Lower leg skin (tissue), 4 donors: ENCODE data around the gene APOA1. TPM values are rescaled to one million over a fixed set of nuclear protein-coding genes. Genes with fewer than 3 reads are reported as not detected.

ENCODE experiments used
- DNase-seq, 2 donors: peaks; one replicate each; pipeline ENCODE4 v3.0.0-alpha.2; 2019; ENCODE audit warnings: low spot score in 2 of 2
- H3K4me3 ChIP-seq: fragments of 200-600 bp; sonication (generic); 2 replicates; pipeline ENCODE4 v1.5.1; 2017; ENCODE audit warnings: mild to moderate bottlenecking, low read depth; ENCODE audit not compliant: poor library complexity, severe bottlenecking
- CTCF ChIP-seq, 3 donors: fragments of 450-650 bp; IDR thresholded peaks; one replicate each; pipeline ENCODE4 v1.5.1; 2016; ENCODE audit warnings: antibody characterized with exemption in 3 of 3, mild to moderate bottlenecking in 3 of 3, moderate library complexity in 2 of 3
- POLR2A ChIP-seq, 2 donors: fragments of 450-650 bp; IDR thresholded peaks; one replicate each; pipeline ENCODE4 v1.6.1; 2016 to 2017; ENCODE audit warnings: antibody characterized with exemption in 2 of 2, mild to moderate bottlenecking in 1 of 2, moderate library complexity in 1 of 2
- WGBS, 2 donors: methylation state at CpG; one replicate each; pipeline ENCODE4 v1.1.5; 2018; 5-methylcytosine and 5-hydroxymethylcytosine counted together
- intact Hi-C: fragments of 100-400 bp; cut with DNase I; formaldehyde crosslinking; loops from one replicate; pipeline ENCODE4 v1.15.0; 2023; ENCODE audit warnings: low total_unique reads
- total RNA-seq, 4 donors: library from RNA; depleted of rRNA; stranded (reverse); fragments of >200 nt; gene quantifications; one replicate each; pipeline ENCODE4 v1.1.0, GENCODE V29; 2016

APOA1 gene
- total RNA-seq, 4 donors from 2014 or later, result 1.6 to 1.7 TPM; not detected in 2

GRCh38 chr11:116827461-116827860 is 10.0 kb downstream of the APOA1 start:
- intact Hi-C loops, result no loop called here
- TF ChIP-seq CTCF (IDR thresholded peaks at IDR 0.05) (no peak), POLR2A (IDR thresholded peaks at IDR 0.05) (no peak)

GRCh38 chr11:116826751-116827431 is 10.5 kb downstream of the APOA1 start:
- H3K4me3 ChIP-seq, result no peak overlapping the region
- TF ChIP-seq POLR2A (IDR thresholded peaks at IDR 0.05), result no peak
- TF ChIP-seq CTCF (IDR thresholded peaks at IDR 0.05), result no peak
- WGBS, 2 donors, result 73% methylated on average over 8 to 9 of the region's 9 CpGs
- intact Hi-C loops, result no loop called here
- DNase-seq, result no peak

More at GRCh38 chr11:116827461-116827860, 10.0 kb downstream of the APOA1 start:
- WGBS, 2 donors, result 86 to 97% methylated on average over 1 to 6 of the region's 6 CpGs
- H3K4me3 ChIP-seq, result no peak overlapping the region
- no peak for DNase-seq

- intact Hi-C loops, result no loop called here
- no peak overlapping the region for H3K4me3 ChIP-seq
- no peak for TF ChIP-seq POLR2A (IDR thresholded peaks at IDR 0.05)
- no peak for DNase-seq
- 79 to 89% methylated on average over 16 to 20 of the region's 22 CpGs for WGBS, 2 donors
Observed at GRCh38 chr11:116825854-116826750, 11.3 kb downstream of the APOA1 start.

GRCh38 chr11:116825434-116825833 is 12.0 kb downstream of the APOA1 start:
- intact Hi-C loops, result no loop called here
- 66 to 76% methylated on average over 5 of the region's 5 CpGs for WGBS, 2 donors
- no peak overlapping the region for H3K4me3 ChIP-seq
- DNase-seq, result no peak
- no peak for TF ChIP-seq CTCF (IDR thresholded peaks at IDR 0.05)
- TF ChIP-seq POLR2A (IDR thresholded peaks at IDR 0.05), result no peak

GRCh38 chr11:116823031-116823843 is 14.2 kb downstream of the APOA1 start, which contains the start of gene APOA4:
Gene APOA4 (minus strand): TSS chr11:116823304. CDS start chr11:116823191, 113 bp downstream.
- intact Hi-C loops, result no loop called here
- no peak within 1 kb of the TSS for H3K4me3 ChIP-seq
- TF ChIP-seq CTCF (IDR thresholded peaks at IDR 0.05) (no peak), POLR2A (IDR thresholded peaks at IDR 0.05) (no peak)
- no peak for DNase-seq
- WGBS, 2 donors, result 83 to 89% methylated on average over 13 to 16 of the region's 16 CpGs
